Measurements from ENCODE around the gene ENO2. TPM values are rescaled to one million over a fixed set of nuclear protein-coding genes. Genes with fewer than 3 reads are reported as not detected.

The ENO2 gene
- total RNA-seq, 4 donors from 2014 or later = 0.97 to 6.2 (median 1.8) TPM

DNA sequence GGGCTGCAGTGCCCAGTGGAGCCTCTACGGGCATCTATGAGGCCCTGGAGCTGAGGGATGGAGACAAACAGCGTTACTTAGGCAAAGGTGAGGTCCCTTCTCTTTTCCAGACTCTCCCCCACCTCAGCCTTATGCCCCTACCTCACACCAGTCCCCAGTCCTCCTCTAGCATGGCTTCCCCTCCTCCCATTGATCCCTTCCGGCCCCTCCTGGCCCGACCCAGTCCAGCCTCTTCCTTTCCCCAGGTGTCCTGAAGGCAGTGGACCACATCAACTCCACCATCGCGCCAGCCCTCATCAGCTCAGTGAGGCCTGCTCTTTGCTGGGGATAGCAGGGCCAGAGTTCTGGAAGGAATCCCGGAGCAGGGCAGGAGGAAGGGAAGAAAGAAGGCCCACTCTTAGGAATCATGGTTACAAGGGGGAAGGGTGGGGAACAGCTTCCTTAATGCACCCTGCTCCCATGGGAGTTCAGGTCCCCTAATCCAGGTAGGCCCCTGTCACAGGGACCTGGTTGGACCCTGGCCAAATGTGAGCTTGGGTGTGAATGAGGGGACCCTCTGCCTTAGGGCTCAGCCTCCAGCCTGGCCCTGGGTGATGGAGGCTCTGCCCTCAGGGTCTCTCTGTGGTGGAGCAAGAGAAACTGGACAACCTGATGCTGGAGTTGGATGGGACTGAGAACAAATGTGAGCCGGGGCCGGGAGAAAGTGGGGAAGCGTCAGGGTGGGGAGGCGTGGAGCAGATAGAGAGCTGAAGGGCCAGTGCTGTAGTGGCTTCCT is 2.2 kb downstream of the ENO2 start:
- Histone ChIP-seq H3K9me3 (no peaks in the 10 kb centered on the region), H3K27ac (no peak overlapping the region), H3K4me3 (no peak overlapping the region), H3K36me3 (no peaks in the 10 kb centered on the region), H3K4me1 (peaks cover 9 to 11% of the 10 kb centered on the region in 2 donors), H3K27me3 (peaks cover 14 to 20% (median 17%) of the 10 kb centered on the region in 3 donors)
- ATAC-seq (no peak), DNase-seq (no peak)
- intact Hi-C loops (cut with DNase I; ENCODE audit: low total_unique reads) (no loop called here), in situ Hi-C loops (cut with MboI; ENCODE audit: low sequenced_read_pairs in 4 of 4) (loop anchor here in 1 of 4 donors (25.0 kb wide), 1 partner anchor 196 kb away; the partner anchor contains the start of gene C1RL)
- no peak for TF ChIP-seq POLR2A (IDR thresholded peaks at IDR 0.05)
- TF ChIP-seq, protein P1, sequence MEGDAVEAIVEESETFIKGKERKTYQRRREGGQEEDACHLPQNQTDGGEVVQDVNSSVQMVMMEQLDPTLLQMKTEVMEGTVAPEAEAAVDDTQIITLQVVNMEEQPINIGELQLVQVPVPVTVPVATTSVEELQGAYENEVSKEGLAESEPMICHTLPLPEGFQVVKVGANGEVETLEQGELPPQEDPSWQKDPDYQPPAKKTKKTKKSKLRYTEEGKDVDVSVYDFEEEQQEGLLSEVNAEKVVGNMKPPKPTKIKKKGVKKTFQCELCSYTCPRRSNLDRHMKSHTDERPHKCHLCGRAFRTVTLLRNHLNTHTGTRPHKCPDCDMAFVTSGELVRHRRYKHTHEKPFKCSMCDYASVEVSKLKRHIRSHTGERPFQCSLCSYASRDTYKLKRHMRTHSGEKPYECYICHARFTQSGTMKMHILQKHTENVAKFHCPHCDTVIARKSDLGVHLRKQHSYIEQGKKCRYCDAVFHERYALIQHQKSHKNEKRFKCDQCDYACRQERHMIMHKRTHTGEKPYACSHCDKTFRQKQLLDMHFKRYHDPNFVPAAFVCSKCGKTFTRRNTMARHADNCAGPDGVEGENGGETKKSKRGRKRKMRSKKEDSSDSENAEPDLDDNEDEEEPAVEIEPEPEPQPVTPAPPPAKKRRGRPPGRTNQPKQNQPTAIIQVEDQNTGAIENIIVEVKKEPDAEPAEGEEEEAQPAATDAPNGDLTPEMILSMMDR (IDR thresholded peaks at IDR 0.05 in 4 of 5, conservative IDR thresholded peaks at IDR 0.05 in 1 of 5) = no peak

DNA sequence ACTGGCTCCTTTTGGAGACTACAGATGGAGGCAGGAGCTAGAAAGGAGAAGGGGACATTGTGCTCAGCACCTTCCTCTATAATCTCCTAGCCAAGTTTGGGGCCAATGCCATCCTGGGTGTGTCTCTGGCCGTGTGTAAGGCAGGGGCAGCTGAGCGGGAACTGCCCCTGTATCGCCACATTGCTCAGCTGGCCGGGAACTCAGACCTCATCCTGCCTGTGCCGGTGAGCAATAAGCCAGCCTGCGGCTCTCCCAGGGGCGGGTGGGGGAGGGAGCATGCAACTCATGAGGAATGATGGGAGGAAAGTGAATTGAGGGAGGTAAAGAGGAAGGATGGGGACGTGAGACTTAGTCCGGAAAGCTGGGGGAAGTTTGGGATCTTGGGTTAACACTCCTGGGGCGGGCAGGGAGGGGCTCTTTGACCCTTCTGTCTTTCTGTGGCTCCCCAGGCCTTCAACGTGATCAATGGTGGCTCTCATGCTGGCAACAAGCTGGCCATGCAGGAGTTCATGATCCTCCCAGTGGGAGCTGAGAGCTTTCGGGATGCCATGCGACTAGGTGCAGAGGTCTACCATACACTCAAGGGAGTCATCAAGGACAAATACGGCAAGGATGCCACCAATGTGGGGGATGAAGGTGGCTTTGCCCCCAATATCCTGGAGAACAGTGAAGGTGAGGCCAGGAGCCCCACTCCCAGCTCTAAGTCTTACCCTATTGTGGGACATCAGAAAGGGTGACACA is 3.3 kb downstream of the ENO2 start:
- no peak overlapping the region for H3K27ac ChIP-seq
- in situ Hi-C loops (cut with MboI; ENCODE audit: low sequenced_read_pairs in 4 of 4) = loop anchor here in 1 of 4 donors (25.0 kb wide), 1 partner anchor 195 kb away; the partner anchor contains the start of gene C1RL
- DNase-seq (no peak), ATAC-seq (no peak)
- no peaks in the 10 kb centered on the region for H3K36me3 ChIP-seq
- H3K9me3 ChIP-seq = no peaks in the 10 kb centered on the region
- peaks cover 9 to 11% of the 10 kb centered on the region in 2 donors for H3K4me1 ChIP-seq
- TF ChIP-seq POLR2A (IDR thresholded peaks at IDR 0.05) = no peak
- TF ChIP-seq, protein P1 (IDR thresholded peaks at IDR 0.05 in 4 of 5, conservative IDR thresholded peaks at IDR 0.05 in 1 of 5) = no peak
- peaks cover 14 to 20% (median 17%) of the 10 kb centered on the region in 3 donors for H3K27me3 ChIP-seq
- intact Hi-C loops (cut with DNase I; ENCODE audit: low total_unique reads) = no loop called here
- no peak overlapping the region for H3K4me3 ChIP-seq

DNA sequence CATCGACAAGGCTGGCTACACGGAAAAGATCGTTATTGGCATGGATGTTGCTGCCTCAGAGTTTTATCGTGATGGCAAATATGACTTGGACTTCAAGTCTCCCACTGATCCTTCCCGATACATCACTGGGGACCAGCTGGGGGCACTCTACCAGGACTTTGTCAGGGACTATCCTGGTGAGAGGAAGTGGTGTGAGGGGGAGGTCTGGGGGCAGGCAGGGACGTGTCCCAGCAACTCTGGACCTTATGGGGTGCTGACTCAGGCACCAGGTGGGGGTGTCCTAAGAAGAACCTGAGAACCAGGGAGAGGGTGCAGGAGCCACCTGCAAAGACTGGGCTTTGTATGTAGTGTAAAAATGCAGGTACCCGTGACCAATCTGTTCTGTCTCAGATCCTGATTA is 5.2 kb downstream of the ENO2 start:
- Histone ChIP-seq H3K4me1 (peaks cover 11 to 13% of the 10 kb centered on the region in 2 donors), H3K27me3 (peaks cover 4 to 15% (median 7%) of the 10 kb centered on the region in 3 donors), H3K9me3 (no peaks in the 10 kb centered on the region), H3K4me3 (no peak overlapping the region), H3K36me3 (no peaks in the 10 kb centered on the region), H3K27ac (no peak overlapping the region)
- in situ Hi-C loops (cut with MboI; ENCODE audit: low sequenced_read_pairs in 4 of 4) = loop anchor here in 1 of 4 donors (25.0 kb wide), 1 partner anchor 193 kb away; the partner anchor contains the start of gene C1RL
- TF ChIP-seq POLR2A (IDR thresholded peaks at IDR 0.05) = no peak
- TF ChIP-seq, protein P1 (IDR thresholded peaks at IDR 0.05 in 4 of 5, conservative IDR thresholded peaks at IDR 0.05 in 1 of 5) = no peak
- no peak for ATAC-seq
- intact Hi-C loops (cut with DNase I; ENCODE audit: low total_unique reads) = no loop called here
- DNase-seq = no peak

DNA sequence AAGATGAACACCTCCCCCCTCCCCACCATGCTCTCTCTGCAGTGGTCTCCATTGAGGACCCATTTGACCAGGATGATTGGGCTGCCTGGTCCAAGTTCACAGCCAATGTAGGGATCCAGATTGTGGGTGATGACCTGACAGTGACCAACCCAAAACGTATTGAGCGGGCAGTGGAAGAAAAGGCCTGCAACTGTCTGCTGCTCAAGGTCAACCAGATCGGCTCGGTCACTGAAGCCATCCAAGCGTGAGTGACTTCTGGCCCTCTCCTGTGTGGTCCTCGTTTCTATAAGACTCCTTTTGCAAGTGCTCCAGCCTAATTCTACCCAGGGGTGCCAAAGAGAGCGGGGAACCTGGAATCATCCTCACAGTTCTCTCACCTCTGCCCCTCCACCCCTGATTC is 7.2 kb downstream of the ENO2 start:
- Histone ChIP-seq H3K36me3 (no peaks in the 10 kb centered on the region), H3K4me1 (peaks cover 23 to 24% of the 10 kb centered on the region in 2 donors), H3K27ac (no peak overlapping the region), H3K4me3 (no peak overlapping the region), H3K9me3 (no peaks in the 10 kb centered on the region), H3K27me3 (no peaks in the 10 kb centered on the region)
- in situ Hi-C loops (cut with MboI; ENCODE audit: low sequenced_read_pairs in 4 of 4) = loop anchor here in 2 of 4 donors (10.0 to 25.0 kb wide), 2 partner anchors 191 to 193 kb away; partner anchors contain the start of gene C1RL (in 1 of the 2)
- intact Hi-C loops (cut with DNase I; ENCODE audit: low total_unique reads) = loop anchor here (5.0 kb wide), 2 partner anchors 171 to 716 kb away; partner anchors contain the start of gene C1R
- no peak for ATAC-seq
- DNase-seq = no peak
- TF ChIP-seq, protein P1 (IDR thresholded peaks at IDR 0.05 in 4 of 5, conservative IDR thresholded peaks at IDR 0.05 in 1 of 5) = no peak
- no peak for TF ChIP-seq POLR2A (IDR thresholded peaks at IDR 0.05)

All from gastrocnemius medialis (tissue), 4 donors.